ENCODE results near the gene SLC16A5. TPM values are rescaled to one million over a fixed set of nuclear protein-coding genes. Genes with fewer than 3 reads are reported as not detected.
"Not testable (repeated sequence)": the region's sequence is repeated elsewhere in the genome, so short reads cannot be mapped to it uniquely, and the experiment has no call there.

The SLC16A5 gene
- total RNA-seq, 1 experiment from 2014 or later: 0.33 TPM

- no peaks in the 10 kb centered on the region for H3K27me3 ChIP-seq
- H3K36me3 ChIP-seq: peaks cover 11% of the 10 kb centered on the region
- H3K4me3 ChIP-seq: peak overlapping the region; percentile 30
- no peaks in the 10 kb centered on the region for H3K9me3 ChIP-seq
- peak; percentile 79 for DNase-seq
Observed at GRCh38 chr17:75113798-75114551, 26.2 kb downstream of the SLC16A5 start.

DNA sequence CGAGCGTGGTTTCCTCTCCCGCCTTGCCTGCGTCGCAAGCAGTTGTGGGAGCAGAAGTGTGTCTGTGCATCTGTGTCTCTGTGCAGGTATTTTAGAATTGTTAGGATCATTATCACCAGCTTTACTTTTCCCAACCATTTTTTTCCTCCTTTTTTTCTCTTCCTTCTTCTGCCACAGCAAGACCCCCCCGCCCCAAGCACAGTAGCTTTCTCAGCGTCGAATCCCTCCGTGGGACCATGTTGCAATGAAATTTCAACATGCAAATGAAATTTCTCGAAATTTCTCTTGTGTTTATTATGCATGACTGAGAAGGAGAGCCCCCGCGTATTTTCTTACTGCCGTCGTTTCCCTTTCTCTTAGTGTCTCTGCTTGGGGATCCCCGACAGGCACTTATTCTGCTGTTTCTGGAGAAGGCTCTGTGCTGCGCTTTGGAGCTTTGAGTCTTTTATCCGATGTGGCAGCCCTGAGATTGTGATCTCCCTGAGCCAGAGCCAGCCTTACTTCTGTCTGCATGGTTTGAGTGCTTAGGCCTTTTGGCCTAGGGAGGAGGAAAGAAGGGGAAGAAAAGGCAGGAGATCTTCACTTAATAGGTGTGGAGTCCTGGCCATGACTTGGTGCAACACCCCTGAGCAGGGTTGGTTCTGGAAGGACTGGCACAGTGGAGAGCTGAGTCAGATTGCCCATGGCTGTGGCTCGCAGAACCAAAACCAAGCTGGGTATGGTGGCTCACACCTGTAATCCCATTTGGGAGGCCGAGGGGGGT, 27.0 kb downstream of the SLC16A5 start:
- H3K27me3 ChIP-seq: no peaks in the 10 kb centered on the region
- no peaks in the 10 kb centered on the region for H3K9me3 ChIP-seq
- H3K36me3 ChIP-seq: peaks cover 15% of the 10 kb centered on the region
- DNase-seq: no peak
- H3K4me3 ChIP-seq: peak overlapping the region; percentile 30

DNA sequence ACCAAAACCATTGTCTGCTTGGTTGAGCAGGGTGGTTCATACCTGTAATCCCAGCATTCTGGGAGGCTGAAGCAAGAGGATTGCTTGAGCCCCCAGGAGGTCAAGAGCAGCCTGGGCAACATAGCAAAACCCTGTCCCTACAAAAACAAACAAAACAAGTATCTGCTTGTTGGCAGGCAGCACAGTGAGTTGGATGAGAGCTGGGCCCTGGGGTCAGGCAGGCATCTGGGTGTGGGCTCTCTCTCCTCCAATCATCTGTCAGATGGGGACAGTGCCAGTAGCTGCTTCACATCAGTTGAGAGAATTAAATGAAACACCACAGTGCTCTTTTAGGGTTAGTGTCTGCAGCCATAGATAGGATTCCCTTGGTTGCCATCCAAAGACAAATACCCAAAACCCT, 27.8 kb downstream of the SLC16A5 start:
- peaks cover 20% of the 10 kb centered on the region for H3K36me3 ChIP-seq
- no peak overlapping the region for H3K4me3 ChIP-seq
- peak; percentile 78 for DNase-seq
- no peaks in the 10 kb centered on the region for H3K27me3 ChIP-seq
- H3K9me3 ChIP-seq: no peaks in the 10 kb centered on the region

DNA sequence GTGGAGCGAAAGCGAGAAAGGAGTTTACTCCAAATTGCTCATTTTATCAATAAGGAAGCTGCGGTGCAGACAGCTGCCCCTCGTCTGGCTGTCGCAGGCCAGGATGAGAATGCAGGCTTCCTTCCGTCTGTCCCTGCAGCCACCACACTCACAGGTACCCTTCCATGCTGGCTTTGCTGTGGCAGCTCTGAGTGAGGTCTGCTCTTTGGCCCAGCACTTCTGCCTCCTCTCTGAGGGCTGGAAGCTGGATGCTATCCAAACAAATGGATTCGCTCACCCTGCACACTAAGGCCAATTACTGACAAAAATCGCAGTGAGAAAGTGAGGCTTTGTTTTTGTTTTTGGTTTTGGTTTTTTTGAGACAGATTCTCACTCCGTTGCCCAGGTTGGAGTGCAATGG, 29.0 kb downstream of the SLC16A5 start:
- Histone ChIP-seq H3K27me3 (no peaks in the 10 kb centered on the region), H3K9me3 (no peaks in the 10 kb centered on the region; the same call in 1 of the 2 replicates), H3K36me3 (peaks cover 24% of the 10 kb centered on the region), H3K4me3 (no peak overlapping the region)
- no peak for DNase-seq

- Histone ChIP-seq H3K36me3 (peaks cover 24% of the 10 kb centered on the region), H3K4me3 (no peak overlapping the region), H3K27me3 (no peaks in the 10 kb centered on the region), H3K9me3 (peaks cover under 1% of the 10 kb centered on the region; the same call in 1 of the 2 replicates)
- DNase-seq: no peak
Observed at GRCh38 chr17:75118307-75118706, 30.6 kb downstream of the SLC16A5 start.

DNA sequence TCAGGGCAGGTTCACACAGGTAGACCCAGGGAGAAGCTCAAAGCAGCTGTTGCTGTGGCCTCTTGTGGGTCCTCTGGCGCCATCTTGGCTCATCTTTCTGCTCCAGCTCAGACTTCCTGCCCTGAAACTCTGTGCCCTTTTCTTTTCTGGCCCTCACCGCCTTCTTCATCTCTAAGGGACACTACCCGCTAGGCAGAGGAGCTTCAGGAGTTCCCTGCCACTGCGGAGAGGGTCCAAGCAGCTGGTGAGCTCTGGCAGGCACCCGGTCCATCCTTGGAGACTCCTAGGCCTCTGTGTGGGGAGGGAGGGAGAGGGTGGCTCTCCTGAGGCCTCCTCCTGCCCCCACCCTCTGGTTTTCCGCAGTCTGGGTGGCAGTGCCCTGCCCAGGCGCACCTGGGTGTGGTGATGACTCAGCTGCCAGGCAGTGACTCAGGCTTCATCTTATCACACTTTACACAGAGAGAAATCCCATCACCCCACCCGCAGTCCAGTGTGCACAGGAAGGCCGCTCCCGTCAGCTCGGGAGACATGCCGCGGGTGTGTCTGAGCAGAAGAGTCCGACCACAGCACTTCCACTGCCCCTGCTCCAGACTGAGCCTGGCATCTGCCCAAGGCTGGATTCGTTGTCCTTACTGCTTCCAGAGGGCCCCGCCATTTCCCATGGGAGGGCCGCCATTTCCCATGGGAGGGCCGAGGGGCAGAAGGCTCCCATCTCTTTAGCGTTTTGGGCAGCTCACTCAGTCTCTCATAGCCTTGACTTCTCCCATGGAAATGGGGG, 36.5 kb downstream of the SLC16A5 start:
- peaks cover 6% of the 10 kb centered on the region for H3K9me3 ChIP-seq
- DNase-seq: peak; percentile 38
- H3K27me3 ChIP-seq: no peaks in the 10 kb centered on the region
- H3K4me3 ChIP-seq: no peak overlapping the region
- peaks cover 30% of the 10 kb centered on the region for H3K36me3 ChIP-seq

DNA sequence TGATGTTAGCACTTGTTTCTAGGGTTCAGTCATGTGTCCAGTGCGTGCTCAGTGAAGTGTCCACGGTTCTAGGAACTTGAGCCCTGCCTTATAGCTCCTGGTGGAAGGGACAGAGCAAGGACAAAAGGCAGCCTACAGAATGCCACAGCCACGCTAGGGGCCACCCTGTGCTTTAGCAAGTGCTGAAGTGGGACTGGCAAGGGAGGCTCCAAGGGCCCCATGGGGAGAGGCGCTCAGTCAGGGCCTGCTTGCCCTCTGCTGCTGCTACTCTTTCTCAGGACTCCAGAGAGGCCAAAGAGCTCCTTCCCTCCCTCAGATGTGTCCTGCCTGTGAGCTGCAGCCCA, 37.0 kb downstream of the SLC16A5 start:
- H3K27me3 ChIP-seq: no peaks in the 10 kb centered on the region
- no peak for DNase-seq
- H3K36me3 ChIP-seq: peaks cover 33% of the 10 kb centered on the region
- peaks cover 6% of the 10 kb centered on the region for H3K9me3 ChIP-seq
- no peak overlapping the region for H3K4me3 ChIP-seq

DNA sequence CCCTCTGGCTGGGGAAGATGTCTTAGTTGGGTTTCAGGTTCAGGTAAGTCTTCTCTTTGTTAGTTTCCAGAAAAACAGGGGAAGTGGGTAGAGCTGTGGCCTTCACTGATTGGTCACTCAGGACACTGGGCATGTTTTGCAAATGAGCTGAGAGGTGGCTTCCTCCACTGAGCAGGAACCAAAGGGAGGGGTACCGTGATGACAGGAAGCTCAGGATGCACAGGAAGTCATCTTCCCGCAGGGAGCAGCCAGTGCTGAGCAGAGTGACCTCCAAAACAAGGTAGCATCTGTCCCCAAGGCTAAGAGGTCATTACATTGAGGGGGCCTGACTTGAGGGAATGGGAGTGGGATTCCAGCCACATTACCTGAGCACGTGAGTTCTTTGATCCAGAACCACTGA, 38.2 kb downstream of the SLC16A5 start:
- no peaks in the 10 kb centered on the region for H3K27me3 ChIP-seq
- no peak for DNase-seq
- H3K9me3 ChIP-seq: peaks cover 6% of the 10 kb centered on the region
- peaks cover 36% of the 10 kb centered on the region for H3K36me3 ChIP-seq
- no peak overlapping the region for H3K4me3 ChIP-seq

- H3K27me3 ChIP-seq: no peaks in the 10 kb centered on the region
- no peak overlapping the region for H3K4me3 ChIP-seq
- H3K36me3 ChIP-seq: peaks cover 37% of the 10 kb centered on the region
- peaks cover 6% of the 10 kb centered on the region for H3K9me3 ChIP-seq
- DNase-seq: no peak
Observed at GRCh38 chr17:75126954-75127353, 39.2 kb downstream of the SLC16A5 start.

- H3K36me3 ChIP-seq: peaks cover 41% of the 10 kb centered on the region
- H3K27me3 ChIP-seq, H3K9me3 ChIP-seq, H3K4me3 ChIP-seq, DNase-seq: not testable (repeated sequence)
Observed at GRCh38 chr17:75127936-75128335, 40.2 kb downstream of the SLC16A5 start.

DNA sequence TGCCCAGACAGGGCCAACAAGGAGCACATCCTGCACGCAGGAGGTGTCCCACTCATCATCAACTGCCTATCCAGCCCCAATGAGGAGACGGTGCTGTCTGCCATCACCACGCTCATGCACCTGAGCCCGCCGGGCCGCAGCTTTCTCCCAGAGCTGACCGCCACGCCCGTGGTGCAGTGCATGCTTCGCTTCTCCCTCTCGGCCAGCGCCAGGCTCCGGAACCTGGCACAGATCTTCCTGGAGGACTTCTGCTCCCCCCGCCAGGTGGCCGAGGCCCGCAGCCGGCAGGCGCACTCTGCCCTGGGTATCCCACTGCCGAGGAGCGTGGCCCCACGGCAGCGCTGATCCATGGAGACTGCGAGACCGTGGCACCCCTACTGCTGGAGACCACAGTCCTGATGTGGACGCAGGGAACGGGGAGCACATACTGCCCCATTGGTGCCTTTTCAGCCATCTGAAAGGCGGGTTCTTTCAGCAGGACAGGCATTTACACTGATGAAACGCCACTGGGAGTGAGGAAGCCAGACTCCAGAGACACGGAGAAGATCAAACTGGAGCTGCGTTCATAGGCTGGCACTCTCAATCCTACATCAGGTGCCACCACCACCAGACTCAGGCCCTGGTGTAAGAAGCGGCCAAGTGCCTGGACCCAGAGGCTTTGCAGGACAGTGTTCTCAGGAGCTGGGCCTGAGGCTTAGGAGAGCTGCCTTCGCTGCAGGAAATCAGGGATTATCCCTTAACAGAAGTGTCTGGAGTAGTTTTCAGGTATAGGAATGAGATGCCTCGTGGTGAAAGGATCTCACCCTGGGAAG, 41.1 kb downstream of the SLC16A5 start:
- Histone ChIP-seq H3K4me3 (no peak overlapping the region), H3K36me3 (peaks cover 36% of the 10 kb centered on the region), H3K27me3 (no peaks in the 10 kb centered on the region), H3K9me3 (0 out of 2 replicates have a peak, but pooled peaks cover under 1% of the 10 kb centered on the region)
- DNase-seq: no peak

DNA sequence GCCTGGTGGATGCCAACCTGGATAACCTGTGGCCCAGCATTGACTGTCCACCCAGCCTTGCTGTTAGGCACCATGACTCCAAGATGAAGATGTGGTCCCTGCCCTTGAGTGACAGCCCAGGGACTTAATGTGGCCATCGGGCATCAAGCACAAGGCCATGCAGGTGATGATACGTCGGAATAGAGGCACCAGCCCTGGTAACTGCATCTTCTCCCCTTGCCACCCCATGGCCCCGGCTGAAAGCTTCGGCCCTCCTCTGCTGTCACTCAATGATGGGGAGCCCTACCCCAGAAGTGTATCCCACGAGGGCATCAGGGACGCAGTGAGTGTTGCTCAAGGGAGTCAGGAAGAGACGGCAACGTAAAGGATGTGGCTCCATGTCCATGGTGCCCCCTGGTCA, 41.8 kb downstream of the SLC16A5 start:
- no peak for DNase-seq

DNA sequence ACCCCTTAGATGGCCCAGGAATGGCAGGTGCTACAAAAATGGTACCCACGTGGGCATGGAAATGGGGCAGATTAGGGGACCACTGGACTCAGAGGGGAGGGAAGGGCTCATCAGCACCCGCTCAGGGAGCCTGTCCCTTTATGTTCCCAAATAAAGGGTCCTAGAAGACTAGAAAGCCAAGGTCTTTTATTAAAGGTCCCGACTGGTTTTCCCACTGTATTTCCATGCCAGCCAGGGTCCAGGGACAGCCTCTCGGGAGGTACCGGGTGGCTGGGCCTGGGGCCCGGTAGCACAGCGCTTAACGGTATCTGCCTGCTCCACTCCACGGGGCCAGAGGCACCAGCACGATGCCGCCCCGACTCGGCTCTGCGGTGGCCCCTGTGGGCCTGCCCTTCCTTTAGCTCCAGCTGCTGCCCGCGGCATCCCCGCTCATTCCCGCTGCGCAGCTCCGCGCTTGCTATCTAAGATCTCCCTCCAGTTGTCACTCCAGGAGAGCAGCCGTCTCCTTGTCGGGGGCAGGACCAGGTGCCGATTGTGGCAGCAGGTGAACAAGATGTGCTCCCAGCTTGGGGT, 42.4 kb downstream of the SLC16A5 start:
- no peaks in the 10 kb centered on the region for H3K27me3 ChIP-seq
- H3K9me3 ChIP-seq: no peaks in the 10 kb centered on the region
- peak overlapping the region; percentile 94 for H3K4me3 ChIP-seq
- peaks cover 35% of the 10 kb centered on the region for H3K36me3 ChIP-seq
- no peak for DNase-seq

More for the DNA sequence above, 41.8 kb downstream of the SLC16A5 start:
- Histone ChIP-seq H3K4me3 (no peak overlapping the region), H3K36me3 (peaks cover 30% of the 10 kb centered on the region), H3K9me3 (no peaks in the 10 kb centered on the region), H3K27me3 (no peaks in the 10 kb centered on the region)

DNA sequence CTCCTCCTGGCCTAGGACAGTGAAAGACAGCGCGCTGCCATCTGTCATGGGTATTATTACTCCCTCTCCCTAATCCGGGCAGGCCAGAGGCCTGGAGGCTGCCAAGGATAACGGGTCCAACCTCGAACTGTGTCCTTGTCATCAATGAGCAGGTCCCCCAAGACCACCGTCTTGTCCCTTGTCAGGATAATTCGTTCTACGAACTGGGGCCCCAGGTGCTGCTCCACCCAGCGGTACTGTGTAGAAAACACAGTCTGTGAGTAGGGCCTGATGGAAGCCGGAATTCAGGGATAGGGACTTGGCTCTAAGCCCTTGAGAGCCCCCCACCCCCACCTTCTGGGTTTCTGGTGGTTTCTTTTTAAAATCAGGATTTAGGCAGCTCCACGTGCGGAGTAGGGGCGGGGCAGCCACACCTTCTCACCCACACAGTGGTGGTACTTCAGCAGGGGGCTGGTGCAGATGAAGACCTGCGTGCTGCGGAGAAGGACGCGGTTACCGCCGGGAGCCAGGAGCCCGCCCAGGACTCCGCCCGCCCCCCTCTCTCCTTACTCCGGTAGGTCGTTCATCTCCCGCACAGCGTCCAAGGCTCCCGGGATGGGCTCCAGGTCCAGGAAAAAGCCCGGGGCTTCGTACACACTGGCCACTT, 43.0 kb downstream of the SLC16A5 start:
- H3K36me3 ChIP-seq: peaks cover 40% of the 10 kb centered on the region
- no peaks in the 10 kb centered on the region for H3K27me3 ChIP-seq
- peak; percentile 74 for DNase-seq
- no peaks in the 10 kb centered on the region for H3K9me3 ChIP-seq
- peak overlapping the region; percentile 94 for H3K4me3 ChIP-seq

GRCh38 chr17:75131278-75132017, 43.7 kb downstream of the SLC16A5 start, which contains the start of gene NT5C:
NT5C (minus strand) TSS chr17:75131742; CDS start chr17:75131707, 35 bp downstream.
- no peaks in the 10 kb centered on the region for H3K27me3 ChIP-seq
- peak; percentile 91 for DNase-seq
- H3K36me3 ChIP-seq: peaks cover 46% of the 10 kb centered on the region
- H3K9me3 ChIP-seq: no peaks in the 10 kb centered on the region
- peak within 1 kb of the TSS; percentile 94 for H3K4me3 ChIP-seq

Data from MG63 (cell line).